Measurements from ENCODE around the gene MARCHF2.

MARCHF2 gene

DNA sequence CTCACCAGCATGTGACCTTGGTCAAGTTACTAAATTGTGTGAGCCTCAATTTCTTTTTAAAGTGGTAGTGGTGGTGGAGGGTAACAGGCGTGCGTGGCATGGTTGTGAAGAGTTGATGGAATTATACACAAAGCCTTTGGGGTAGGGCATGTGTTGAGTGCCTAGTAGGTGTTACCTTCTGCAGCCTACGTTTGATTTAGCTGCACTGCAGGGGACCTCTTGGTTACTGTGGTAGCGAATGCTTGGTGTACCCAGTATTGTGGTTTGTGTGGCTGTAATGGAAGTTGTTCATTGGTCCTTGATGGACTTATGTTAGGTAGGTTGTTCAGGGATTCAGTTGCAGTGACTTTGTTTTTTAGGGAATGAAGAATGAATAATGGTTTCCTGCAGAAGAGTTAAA is 64.8 kb downstream of the MARCHF2 start:
- no peak for DNase-seq (ENCODE audit: low read depth)

DNA sequence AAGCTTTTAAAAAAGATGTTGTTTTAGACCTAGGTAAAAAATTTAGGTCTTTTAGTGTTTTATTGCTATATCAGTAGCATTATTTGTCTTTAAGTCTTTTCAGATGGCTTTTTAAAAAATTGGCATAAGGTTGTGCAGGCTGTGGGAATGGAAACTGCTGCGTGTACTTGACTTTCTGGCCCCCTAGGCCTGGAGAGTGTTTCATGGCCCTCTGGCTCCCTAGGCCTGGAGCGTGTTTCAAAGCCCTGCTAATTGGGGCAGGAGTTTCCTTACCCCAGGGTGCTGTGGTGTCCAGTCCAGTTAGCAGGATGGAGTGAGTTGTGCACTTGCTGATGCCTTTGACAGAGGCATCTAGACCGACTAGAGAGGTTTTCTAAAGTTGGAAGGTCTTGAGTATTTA is 65.5 kb downstream of the MARCHF2 start:
- no peak for DNase-seq (ENCODE audit: low read depth)

DNA sequence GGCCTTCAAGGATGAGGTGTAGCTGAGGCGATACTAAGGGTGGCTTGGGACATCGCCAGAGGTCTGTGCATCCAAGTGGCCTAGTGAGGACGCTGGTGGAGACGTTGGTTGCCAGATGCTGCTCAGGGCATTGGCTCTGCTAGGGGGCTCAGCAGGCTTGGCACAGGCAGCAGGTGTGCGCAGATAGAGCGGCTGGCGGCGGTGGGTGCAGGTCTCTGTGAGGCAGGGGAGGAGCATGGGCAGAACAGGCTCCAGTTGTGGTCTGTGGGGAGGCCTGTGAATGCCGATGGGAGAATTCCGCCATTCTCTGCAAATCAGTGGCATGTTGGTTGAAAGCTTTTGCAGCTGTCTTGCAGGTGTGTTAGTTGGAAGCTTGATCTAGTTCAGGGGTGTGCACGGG is 68.1 kb downstream of the MARCHF2 start:
- no peak for DNase-seq (ENCODE audit: low read depth)

DNA sequence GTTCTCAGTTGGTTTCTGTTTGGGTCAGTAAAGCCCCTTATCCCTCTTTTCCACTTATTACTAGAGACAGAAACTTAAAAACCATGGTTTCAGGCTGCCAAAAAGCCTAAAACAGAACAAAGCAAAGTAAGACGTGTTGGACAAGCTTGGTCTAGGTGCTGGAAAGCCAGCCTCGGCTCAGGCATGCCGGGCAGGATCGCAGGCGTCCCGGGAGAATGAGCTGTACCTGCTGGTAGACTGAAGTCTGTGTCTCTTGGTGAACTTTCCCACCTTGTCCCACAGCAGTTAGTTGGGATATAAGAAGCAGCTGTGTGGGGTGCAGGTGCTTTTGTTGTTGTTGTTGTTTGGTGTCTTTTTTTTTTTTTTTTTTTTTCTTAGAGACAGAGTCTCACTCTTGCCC is 68.5 kb downstream of the MARCHF2 start:
- no peak for DNase-seq (ENCODE audit: low read depth)

DNA sequence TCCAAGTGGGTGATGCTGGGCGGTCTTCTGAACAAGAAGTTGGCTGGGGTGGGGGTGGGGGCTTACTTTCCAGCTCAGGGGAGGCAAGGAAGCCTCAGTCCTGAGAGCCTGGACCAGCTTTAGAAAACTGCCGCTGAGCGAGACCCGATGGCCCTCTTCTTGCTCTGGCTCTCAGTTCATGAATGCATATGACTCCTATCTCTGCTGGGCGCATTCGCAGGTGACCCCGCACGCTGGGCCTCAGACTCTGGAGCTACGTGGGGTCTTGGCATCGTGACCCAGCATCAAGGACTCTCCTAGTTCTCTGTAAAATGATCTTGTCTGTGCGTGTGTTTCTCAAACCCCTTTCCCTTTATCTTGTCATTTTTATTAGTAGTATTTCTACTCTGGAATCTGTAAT is 69.6 kb downstream of the MARCHF2 start:
- no peak for DNase-seq (ENCODE audit: low read depth)

DNA sequence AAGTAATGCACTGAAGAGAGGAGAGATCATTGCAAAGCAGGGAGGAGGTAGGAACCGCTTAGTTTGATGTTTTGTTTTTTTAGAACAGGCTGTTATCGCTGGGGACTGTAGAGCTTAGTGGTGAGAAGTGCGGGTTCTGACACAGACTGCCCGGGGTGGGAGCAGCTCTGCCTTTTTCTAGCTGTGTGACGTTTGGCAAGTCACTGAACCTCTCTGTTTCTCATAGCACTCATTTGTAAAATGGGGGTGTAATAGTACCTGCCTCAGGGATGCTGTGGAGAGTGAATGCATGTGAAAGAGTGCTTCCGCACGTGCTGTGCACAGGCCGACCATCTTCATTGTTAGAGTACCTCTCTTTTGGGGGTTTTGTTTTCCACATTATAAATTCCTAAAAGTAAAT is 70.1 kb downstream of the MARCHF2 start:
- no peak for DNase-seq (ENCODE audit: low read depth)

DNA sequence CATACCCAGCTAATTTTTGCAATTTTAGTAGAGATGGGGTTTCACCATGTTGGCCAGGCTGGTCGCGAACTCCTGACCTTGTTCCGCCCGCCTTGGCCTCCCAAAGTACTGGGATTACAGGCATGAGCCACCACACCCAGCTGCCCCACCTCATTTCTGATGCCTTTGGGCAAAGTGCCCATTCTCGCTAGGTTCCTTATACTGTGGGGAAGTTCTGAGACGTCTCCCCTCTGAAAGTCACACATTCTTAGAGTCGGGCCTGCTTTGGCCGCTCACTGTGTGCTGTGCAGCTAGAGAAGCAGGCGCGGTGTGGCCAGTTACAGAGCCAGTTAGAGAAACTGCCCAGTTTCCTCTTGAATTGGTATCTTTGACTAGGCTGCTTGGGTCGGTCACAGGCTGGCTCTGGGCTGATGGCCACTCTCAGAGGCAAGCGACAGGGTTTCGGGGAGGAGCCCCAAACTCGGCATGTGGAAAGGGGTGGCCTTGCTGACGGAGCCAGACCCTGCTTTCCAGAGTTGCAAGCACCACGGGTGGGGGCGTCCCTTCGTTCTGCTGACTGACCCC is 71.3 kb downstream of the MARCHF2 start:
- no peak for DNase-seq (ENCODE audit: low read depth)

DNA sequence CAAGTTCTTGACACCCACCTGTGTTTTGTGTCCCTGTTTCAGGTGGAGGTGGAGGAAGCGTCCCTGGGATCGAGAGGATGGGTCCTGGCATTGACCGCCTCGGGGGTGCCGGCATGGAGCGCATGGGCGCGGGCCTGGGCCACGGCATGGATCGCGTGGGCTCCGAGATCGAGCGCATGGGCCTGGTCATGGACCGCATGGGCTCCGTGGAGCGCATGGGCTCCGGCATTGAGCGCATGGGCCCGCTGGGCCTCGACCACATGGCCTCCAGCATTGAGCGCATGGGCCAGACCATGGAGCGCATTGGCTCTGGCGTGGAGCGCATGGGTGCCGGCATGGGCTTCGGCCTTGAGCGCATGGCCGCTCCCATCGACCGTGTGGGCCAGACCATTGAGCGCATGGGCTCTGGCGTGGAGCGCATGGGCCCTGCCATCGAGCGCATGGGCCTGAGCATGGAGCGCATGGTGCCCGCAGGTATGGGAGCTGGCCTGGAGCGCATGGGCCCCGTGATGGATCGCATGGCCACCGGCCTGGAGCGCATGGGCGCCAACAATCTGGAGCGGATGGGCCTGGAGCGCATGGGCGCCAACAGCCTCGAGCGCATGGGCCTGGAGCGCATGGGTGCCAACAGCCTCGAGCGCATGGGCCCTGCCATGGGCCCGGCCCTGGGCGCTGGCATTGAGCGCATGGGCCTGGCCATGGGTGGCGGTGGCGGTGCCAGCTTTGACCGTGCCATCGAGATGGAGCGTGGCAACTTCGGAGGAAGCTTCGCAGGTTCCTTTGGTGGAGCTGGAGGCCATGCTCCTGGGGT is 72.7 kb downstream of the MARCHF2 start:
- no peak for DNase-seq (ENCODE audit: low read depth)

DNA sequence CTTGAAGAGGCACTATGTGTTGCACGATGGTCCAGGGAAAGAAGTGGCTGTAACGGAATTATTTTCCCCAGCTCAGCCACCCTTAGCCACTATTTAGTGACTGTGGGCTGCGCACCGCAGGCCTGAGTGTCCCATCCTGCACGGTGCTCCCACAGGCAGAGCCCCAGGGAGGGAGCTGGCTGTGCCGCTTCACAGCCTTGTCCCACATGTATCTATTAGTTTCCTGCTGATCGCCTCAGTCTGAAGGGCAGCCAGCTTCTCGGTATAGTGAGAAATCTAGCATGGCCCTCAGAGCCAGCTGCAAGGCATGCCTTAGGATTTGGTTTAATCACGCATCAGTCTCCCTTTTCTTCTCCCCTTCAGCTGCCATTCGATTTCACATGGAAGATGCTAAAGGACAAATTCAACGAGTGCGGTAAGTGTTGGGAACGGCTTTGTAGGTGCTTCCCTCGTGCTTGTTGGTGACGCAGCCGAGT is 73.6 kb downstream of the MARCHF2 start:
- DNase-seq (ENCODE audit: low read depth), result no peak

DNA sequence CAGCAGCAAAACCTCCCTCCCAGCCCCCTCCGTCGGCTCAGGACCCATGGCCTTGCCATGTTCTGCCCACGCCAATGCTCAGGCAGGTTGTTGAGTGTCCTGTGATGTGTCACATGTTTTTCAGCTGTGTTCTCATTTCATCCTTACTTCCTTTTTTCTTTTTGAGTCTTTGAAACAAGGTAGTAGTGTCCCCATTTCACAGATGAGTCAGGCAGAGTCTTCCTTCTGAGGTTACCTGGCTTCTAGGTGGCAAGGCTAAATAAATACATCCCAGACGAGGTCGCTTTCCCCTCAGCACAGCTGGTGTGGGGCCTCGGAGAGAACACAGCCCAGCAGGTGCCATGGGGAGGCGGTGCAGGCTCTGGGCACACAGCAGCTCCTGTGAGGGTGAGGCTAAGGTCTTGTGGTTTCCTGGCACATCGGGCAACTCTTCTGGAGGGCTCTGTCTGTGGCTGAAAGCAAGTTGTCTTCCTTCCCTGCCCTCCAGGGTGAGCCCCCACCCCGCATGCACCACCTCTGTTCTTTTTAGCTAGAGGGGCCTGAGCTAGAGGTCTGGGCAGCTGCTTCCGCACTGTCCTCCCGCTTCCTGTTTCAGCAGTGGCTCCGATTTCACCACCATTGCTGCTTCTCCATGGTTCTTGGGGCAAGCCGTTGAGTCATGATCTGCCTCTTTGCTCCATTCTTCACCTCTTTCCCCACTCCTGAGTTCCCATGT is 74.2 kb downstream of the MARCHF2 start:
- DNase-seq (ENCODE audit: low read depth), result peak; percentile 22

DNA sequence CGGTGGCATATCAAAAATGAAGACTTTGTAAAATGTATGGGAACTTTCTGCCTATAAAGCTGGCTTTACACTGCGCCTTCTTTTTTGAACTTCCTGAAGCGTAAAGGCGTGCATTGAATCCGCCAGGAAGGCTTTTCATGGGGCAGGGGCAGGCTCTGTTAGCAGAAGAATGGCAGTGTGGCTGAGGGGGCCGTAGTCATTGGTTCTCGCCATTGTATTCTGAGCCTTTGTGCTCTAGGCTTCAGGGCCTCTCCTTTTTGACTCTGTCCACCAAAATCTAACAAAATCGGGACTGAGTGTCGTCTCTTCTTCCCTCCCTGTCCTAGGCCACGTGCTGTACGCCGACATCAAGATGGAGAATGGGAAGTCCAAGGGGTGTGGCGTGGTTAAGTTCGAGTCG is 75.3 kb downstream of the MARCHF2 start:
- DNase-seq (ENCODE audit: low read depth), result no peak

Data from stimulated activated CD8-positive, alpha-beta memory T cell treated with anti-CD3 and anti-CD28 coated beads, Interleukin-15, amount 100 ng/mL, for 1 hour (primary cell).